ENCODE data around the gene INSYN2A. TPM values are rescaled to one million over a fixed set of nuclear protein-coding genes. Genes with fewer than 3 reads are reported as not detected.

Gene INSYN2A
- polyA plus RNA-seq (2014; cell fraction: cytosol; rRNA removed), result not detected in 2 replicates
- not detected in 2 replicates for polyA plus RNA-seq (2014; cell fraction: nucleus; rRNA removed)

GRCh38 chr10:127196282-127197153 lies at the start of gene INSYN2A:
Gene INSYN2A (minus strand): TSS chr10:127196591. CDS start chr10:127176395, 20,196 bp downstream.
- DNase-seq (ENCODE audit: low spot score), result no peak

- no peak for DNase-seq (ENCODE audit: low spot score)
Observed at GRCh38 chr10:127245456-127245855, 49.1 kb upstream of the INSYN2A start.

- DNase-seq (ENCODE audit: low spot score), result no peak
Observed at GRCh38 chr10:127243490-127244272, 47.3 kb upstream of the INSYN2A start.

- no peak for DNase-seq (ENCODE audit: low spot score)
Observed at GRCh38 chr10:127242914-127243313, 46.5 kb upstream of the INSYN2A start.

DNA sequence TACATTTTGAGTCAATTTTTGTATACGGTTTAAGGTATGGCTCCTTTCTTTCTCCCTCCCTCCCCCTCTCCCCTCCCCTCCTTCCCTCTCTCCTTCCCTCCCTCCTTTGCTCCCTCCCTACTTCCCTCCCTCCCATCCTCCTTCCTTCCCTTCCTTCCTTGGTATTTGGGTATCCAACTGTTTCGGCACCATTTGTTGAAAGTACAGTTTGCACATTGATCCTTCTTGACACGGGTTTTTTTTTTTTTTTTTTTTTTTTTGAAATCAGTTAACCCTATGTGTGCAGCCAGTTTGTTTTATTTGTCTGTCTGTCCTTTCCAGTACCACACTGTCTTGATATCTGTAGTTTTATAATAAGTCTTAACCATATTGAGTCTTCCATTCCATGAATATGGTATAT lies 39.9 kb upstream of the INSYN2A start:
- DNase-seq (ENCODE audit: low spot score), result no peak

DNA sequence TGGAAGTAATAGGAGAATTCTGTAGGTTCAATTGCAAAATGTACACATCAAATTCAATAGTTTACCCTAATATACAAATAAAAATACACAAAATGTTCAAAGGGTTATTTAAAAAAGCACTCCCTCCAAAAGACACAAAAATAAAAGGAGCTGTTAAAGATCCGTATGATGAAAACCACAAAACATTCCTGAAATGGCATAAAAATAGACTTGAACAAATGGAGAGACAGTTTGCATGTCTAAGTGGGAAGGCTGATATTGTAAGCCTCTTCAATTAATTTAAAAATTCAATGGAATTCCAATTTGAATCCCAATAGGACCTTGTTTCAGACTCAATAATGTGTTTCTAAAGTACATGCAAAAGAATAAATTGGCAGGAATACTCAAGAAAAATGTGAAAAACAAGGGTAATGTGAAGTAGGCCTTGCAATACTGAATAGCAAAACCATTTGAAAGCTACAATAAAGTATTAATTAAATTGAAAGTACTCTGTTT lies 38.0 kb upstream of the INSYN2A start:
- no peak for DNase-seq (ENCODE audit: low spot score)

GRCh38 chr10:127228195-127228787 lies 31.9 kb upstream of the INSYN2A start:
- no peak for DNase-seq (ENCODE audit: low spot score)

- DNase-seq (ENCODE audit: low spot score), result no peak
Observed at GRCh38 chr10:127227663-127228062, 31.3 kb upstream of the INSYN2A start.

DNA sequence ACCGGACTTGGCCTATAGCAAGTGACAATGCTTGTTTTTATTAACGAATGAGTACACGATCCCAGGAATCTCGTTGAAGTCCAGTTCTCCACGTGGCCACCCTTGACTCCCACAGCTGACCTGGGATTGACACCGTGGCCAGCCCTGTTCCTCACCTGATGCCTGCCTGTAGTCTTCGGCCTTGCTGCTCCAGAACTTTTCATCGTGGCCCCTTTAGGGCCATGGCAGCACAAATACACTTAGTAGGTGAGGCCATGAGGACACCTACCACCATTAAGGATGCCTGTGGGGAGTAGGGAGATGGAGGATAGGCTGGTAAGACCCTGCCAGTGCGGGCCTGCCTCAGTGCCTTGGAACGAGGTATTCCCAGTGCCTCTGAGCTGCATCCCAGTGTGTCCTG lies 30.6 kb upstream of the INSYN2A start:
- no peak for DNase-seq (ENCODE audit: low spot score)

- no peak for DNase-seq (ENCODE audit: low spot score)
Observed at GRCh38 chr10:127221281-127221680, 24.9 kb upstream of the INSYN2A start.

DNA sequence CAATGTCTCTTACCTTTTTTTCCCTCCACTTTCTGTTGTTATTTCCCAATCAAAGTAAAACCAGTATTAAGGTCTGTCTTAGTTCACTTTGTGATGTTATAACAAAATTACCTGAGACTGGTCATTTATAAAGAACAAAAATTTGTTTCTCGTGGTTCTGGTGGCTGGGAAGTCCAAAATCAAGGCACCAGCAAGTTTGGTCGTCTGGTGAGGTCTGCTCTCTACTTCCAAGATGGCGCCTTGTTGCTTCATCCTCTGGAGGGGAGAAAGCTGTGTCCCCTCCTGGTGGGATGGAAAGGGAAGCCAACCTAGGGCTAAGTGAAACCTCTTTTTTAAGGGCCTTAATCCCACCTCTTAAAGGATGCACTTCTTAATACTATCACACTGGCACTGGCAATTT lies 22.3 kb upstream of the INSYN2A start:
- no peak for DNase-seq (ENCODE audit: low spot score)

DNA sequence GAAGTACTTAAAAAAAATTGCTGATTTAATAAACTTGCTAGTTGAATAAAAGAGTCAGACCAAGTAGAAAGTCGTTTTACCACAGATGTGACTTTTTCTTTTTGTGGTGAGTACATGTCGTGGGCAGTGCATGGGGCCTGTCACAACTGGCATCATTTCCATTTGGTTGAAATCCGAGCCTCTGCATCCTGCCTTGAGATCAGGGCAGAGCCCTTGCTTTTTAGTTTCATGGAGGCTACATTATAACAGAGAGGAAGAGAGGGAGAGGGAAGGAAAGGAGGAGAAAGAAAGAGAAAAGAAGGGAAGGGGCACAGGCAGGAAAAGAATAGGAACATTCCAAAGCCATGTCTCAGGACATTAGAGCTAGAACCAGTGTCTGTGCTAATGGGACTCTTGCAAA lies 20.4 kb upstream of the INSYN2A start:
- no peak for DNase-seq (ENCODE audit: low spot score)

DNA sequence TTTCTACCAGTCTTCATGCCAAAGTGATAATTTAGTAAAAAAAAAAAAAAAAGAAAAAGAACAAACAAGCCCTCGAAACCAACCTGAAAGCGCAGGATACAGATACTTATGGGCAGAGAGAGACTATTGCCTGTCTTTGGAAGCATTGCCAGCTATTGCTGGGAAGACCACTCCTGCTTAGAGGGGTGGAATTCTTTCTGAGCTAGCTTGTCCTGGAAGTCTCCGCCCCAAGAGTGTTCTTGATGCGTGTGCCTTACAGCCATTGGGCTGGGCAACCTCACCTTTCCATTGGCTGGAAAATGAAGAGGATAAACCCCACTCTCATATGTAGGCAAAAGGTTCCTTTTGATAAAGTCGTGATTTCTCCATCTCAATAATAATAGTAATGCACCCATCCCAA lies 19.9 kb upstream of the INSYN2A start:
- no peak for DNase-seq (ENCODE audit: low spot score)

GRCh38 chr10:127215866-127216265 lies 19.5 kb upstream of the INSYN2A start:
- DNase-seq (ENCODE audit: low spot score), result no peak

- no peak for DNase-seq (ENCODE audit: low spot score)
Observed at GRCh38 chr10:127210936-127211466, 14.6 kb upstream of the INSYN2A start.

- DNase-seq (ENCODE audit: low spot score), result no peak
Observed at GRCh38 chr10:127207081-127207480, 10.7 kb upstream of the INSYN2A start.

GRCh38 chr10:127203067-127203466 lies 6.7 kb upstream of the INSYN2A start:
- DNase-seq (ENCODE audit: low spot score), result no peak

DNA sequence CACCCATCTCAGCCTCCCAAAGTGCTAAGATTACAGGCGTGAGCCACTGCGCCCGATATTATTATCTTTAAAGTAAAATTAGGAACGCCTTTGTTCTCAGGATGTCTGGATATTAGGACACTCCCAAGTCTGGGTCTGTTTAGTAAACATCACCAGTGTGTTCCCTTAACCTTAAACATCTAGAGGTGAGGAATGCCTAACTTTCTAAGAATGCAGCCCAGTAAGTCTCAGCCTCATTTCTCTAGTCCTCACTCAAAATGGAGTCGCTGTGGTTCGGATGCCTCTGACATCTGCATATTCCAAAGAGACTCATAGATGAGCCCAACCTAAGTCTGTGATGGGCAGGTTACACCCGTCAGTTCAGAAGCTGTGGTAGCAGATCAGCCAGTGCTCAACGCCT lies 4.3 kb upstream of the INSYN2A start:
- DNase-seq (ENCODE audit: low spot score), result no peak

DNA sequence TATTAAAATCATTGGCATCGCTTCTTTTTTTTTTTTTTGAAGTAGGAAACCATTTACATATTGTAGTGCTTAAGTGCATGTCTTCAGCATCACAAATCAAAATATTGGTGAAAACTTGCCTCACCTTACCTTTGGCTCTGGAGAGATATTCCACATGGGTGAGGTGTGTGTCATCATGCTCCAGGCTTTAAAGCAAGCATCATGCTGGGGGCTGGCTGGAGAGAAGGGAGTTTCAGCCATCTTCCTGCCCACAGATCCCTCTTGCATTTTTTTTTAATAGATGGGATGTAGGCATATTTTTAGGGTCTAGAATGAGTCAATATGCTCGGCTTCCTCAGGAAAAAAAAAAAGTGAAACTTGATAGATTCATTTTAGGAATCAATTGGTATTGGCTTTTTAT lies 2.3 kb upstream of the INSYN2A start:
- no peak for DNase-seq (ENCODE audit: low spot score)

- no peak for DNase-seq (ENCODE audit: low spot score)
Observed at GRCh38 chr10:127198307-127198706, 1.9 kb upstream of the INSYN2A start.

GRCh38 chr10:127197154-127197432 lies 702 bp upstream of the INSYN2A start:
- no peak for DNase-seq (ENCODE audit: low spot score)
